Natural killer cell (primary cell): ENCODE data around the gene PLD1. TPM values are rescaled to one million over a fixed set of nuclear protein-coding genes. Genes with fewer than 3 reads are reported as not detected.

Source experiments
- ATAC-seq, 3 donors: fragments of 150-1000 bp in 2 of 3; fragments of 200-7000 bp in 1 of 3; cut with Tn5 transposase; 1 replicate in 1 of 3; 2 replicates in 2 of 3; pipeline ENCODE4 v1.10.0; 2021; ENCODE audit warnings: mild to moderate bottlenecking in 2 of 3, moderate library complexity in 2 of 3
- DNase-seq, 2 donors: peaks; one replicate each; pipeline versions ENCODE4 v3.0.0 to v3.0.0-alpha.2; 2013 to 2021; ENCODE audit warnings: mixed read lengths in 1 of 2
- H3K27ac ChIP-seq: one replicate; pipeline ENCODE4 v1.5.1; 2013; ENCODE audit warnings: mild to moderate bottlenecking, low read length
- H3K27me3 ChIP-seq: one replicate; pipeline ENCODE4 v1.6.1; 2013; ENCODE audit warnings: low read length; ENCODE audit not compliant: control insufficient read depth, insufficient read depth
- H3K36me3 ChIP-seq: one replicate; pipeline ENCODE4 v1.6.1; 2013; ENCODE audit warnings: low read length; ENCODE audit not compliant: control insufficient read depth, insufficient read depth
- H3K4me1 ChIP-seq: one replicate; pipeline ENCODE4 v1.6.1; 2013; ENCODE audit warnings: low read length; ENCODE audit not compliant: control insufficient read depth, insufficient read depth
- H3K4me3 ChIP-seq: one replicate; pipeline ENCODE4 v1.5.1; 2013; ENCODE audit warnings: low read length
- H3K9me3 ChIP-seq: one replicate; pipeline ENCODE4 v1.6.1; 2013; ENCODE audit warnings: low read length; ENCODE audit not compliant: control insufficient read depth, insufficient read depth
- H3K27ac Mint-ChIP-seq, 2 donors: one replicate each; pipeline ENCODE4 v1.8.0; 2022; ENCODE audit warnings: mild to moderate bottlenecking in 2 of 2, mixed read lengths in 2 of 2, moderate library complexity in 1 of 2
- H3K27me3 Mint-ChIP-seq, 2 donors: one replicate each; pipeline ENCODE4 v1.8.0; 2022; ENCODE audit warnings: low read depth in 2 of 2, mixed read lengths in 2 of 2
- H3K36me3 Mint-ChIP-seq: one replicate; pipeline ENCODE4 v1.8.0; 2022; ENCODE audit warnings: mixed read lengths
- H3K4me1 Mint-ChIP-seq, 2 donors: one replicate each; pipeline ENCODE4 v1.8.0; 2022; ENCODE audit warnings: mixed read lengths in 2 of 2
- H3K4me3 Mint-ChIP-seq: one replicate; pipeline ENCODE4 v1.8.0; 2022; ENCODE audit warnings: mild to moderate bottlenecking, moderate library complexity, mixed read lengths
- H3K9me3 Mint-ChIP-seq, 2 donors: one replicate each; pipeline ENCODE4 v1.8.0; 2022; ENCODE audit warnings: mixed read lengths in 2 of 2
- WGBS: methylation state at CpG from one replicate; pipeline ENCODE4 v1.1.7; 2013; ENCODE audit warnings: missing lambda C conversion rate; ENCODE audit not compliant: insufficient coverage; 5-methylcytosine and 5-hydroxymethylcytosine counted together
- intact Hi-C: fragments of 100-400 bp; cut with micrococcal nuclease; formaldehyde crosslinking; loops from one replicate; pipeline ENCODE4 v1.14.2; 2022
- total RNA-seq, 4 donors: library from RNA; stranded (reverse); fragments of 120-200 nt in 1 of 4; gene quantifications; one replicate each; pipeline versions ENCODE4 v1.2.3 to v1.2.4, GENCODE V29; 2013 to 2022
- TF ChIP-seq, protein P1 (sequence below): fragments of 200-600 bp; IDR thresholded peaks from one replicate; pipeline ENCODE4 v1.8.0; 2022; ENCODE audit warnings: antibody characterized with exemption

PLD1 gene
- total RNA-seq, 3 donors from 2014 or later (not counting 1 experiment from before 2014, with no cell fraction given): 13.2 to 26.3 (median 17.1) TPM

GRCh38 chr3:171745577-171746319 lies 64.5 kb downstream of the PLD1 start:
- no peaks in the 10 kb centered on the region for H3K9me3 ChIP-seq
- TF ChIP-seq, protein P1, sequence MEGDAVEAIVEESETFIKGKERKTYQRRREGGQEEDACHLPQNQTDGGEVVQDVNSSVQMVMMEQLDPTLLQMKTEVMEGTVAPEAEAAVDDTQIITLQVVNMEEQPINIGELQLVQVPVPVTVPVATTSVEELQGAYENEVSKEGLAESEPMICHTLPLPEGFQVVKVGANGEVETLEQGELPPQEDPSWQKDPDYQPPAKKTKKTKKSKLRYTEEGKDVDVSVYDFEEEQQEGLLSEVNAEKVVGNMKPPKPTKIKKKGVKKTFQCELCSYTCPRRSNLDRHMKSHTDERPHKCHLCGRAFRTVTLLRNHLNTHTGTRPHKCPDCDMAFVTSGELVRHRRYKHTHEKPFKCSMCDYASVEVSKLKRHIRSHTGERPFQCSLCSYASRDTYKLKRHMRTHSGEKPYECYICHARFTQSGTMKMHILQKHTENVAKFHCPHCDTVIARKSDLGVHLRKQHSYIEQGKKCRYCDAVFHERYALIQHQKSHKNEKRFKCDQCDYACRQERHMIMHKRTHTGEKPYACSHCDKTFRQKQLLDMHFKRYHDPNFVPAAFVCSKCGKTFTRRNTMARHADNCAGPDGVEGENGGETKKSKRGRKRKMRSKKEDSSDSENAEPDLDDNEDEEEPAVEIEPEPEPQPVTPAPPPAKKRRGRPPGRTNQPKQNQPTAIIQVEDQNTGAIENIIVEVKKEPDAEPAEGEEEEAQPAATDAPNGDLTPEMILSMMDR: no peak
- intact Hi-C loops: no loop called here
- H3K4me1 ChIP-seq: peaks cover 6% of the 10 kb centered on the region
- no peaks in the 10 kb centered on the region for H3K36me3 ChIP-seq
- 96% methylated on average over 40 of the region's 40 CpGs for WGBS
- peaks cover 2% of the 10 kb centered on the region for H3K27me3 ChIP-seq
- Mint-ChIP-seq H3K36me3 (no peaks in the 10 kb centered on the region), H3K4me1 (peaks cover 16 to 18% of the 10 kb centered on the region in 2 donors), H3K4me3 (no peak overlapping the region), H3K27me3 (no peaks in the 10 kb centered on the region), H3K27ac (no peak overlapping the region), H3K9me3 (no peaks in the 10 kb centered on the region)
- ATAC-seq: no peak
- no peak overlapping the region for H3K4me3 ChIP-seq
- DNase-seq: no peak
- no peak overlapping the region for H3K27ac ChIP-seq

DNA sequence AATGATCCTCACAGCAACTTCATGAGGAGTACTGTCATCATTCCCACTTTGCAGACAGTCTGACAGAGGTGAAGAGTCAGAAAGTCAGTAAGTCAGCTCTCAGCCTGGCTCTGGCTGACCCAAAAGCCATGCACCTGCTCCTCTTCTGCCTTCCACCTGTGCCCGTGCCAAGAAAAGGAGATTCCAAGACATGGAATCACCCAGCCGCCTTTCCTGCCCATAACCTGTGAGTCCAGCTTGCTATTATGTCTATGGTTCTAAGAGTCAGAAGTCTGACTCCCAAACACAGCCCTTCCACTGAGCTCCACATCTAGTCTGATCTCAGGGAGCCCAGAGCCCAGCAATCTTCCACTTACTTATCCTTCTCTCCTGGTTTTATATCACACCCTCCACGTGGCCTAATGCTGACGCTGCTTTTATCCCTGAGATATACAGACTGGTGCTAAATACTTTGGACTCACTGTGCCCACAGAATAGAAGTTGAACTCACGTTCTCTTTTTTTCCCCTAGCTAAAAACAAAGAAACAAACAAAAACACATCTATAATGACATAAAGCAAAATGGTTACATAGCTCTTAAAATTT lies 66.0 kb downstream of the PLD1 start:
- no peak overlapping the region for H3K27ac Mint-ChIP-seq
- WGBS: 92% methylated on average over 5 of the region's 5 CpGs
- intact Hi-C loops: no loop called here

GRCh38 chr3:171743327-171744157 lies 66.7 kb downstream of the PLD1 start:
- no peaks in the 10 kb centered on the region for H3K36me3 Mint-ChIP-seq
- H3K4me1 ChIP-seq: peaks cover 6% of the 10 kb centered on the region
- peaks cover 16 to 18% of the 10 kb centered on the region in 2 donors for H3K4me1 Mint-ChIP-seq
- TF ChIP-seq, protein P1: no peak
- H3K9me3 ChIP-seq: no peaks in the 10 kb centered on the region
- H3K9me3 Mint-ChIP-seq: no peaks in the 10 kb centered on the region
- H3K27me3 Mint-ChIP-seq: no peaks in the 10 kb centered on the region
- ATAC-seq: no peak
- intact Hi-C loops: no loop called here
- H3K4me3 ChIP-seq: no peak overlapping the region
- H3K27ac ChIP-seq: no peak overlapping the region
- H3K27ac Mint-ChIP-seq: peak overlapping the region in 1 of 2 donors; percentile 42
- no peaks in the 10 kb centered on the region for H3K27me3 ChIP-seq
- DNase-seq: no peak
- 86% methylated on average over 9 of the region's 10 CpGs for whole genome bisulfite sequencing
- H3K4me3 Mint-ChIP-seq: no peak overlapping the region
- H3K36me3 ChIP-seq: no peaks in the 10 kb centered on the region

More for the DNA sequence above, 66.0 kb downstream of the PLD1 start:
- H3K27me3 Mint-ChIP-seq: no peaks in the 10 kb centered on the region
- ATAC-seq: no peak
- H3K36me3 ChIP-seq: no peaks in the 10 kb centered on the region
- no peaks in the 10 kb centered on the region for H3K27me3 ChIP-seq
- H3K4me1 ChIP-seq: peaks cover 6% of the 10 kb centered on the region
- H3K36me3 Mint-ChIP-seq: no peaks in the 10 kb centered on the region
- no peaks in the 10 kb centered on the region for H3K9me3 ChIP-seq
- DNase-seq: no peak
- TF ChIP-seq, protein P1: no peak
- H3K4me3 Mint-ChIP-seq: no peak overlapping the region
- no peak overlapping the region for H3K27ac ChIP-seq
- no peaks in the 10 kb centered on the region for H3K9me3 Mint-ChIP-seq
- H3K4me1 Mint-ChIP-seq: peaks cover 16 to 18% of the 10 kb centered on the region in 2 donors
- H3K4me3 ChIP-seq: no peak overlapping the region
